Activated CD8-positive, alpha-beta T cell treated with anti-CD3 and anti-CD28 coated beads for 36 hours (primary cell): ENCODE results near the gene FOXP3. TPM values are rescaled to one million over a fixed set of nuclear protein-coding genes. Genes with fewer than 3 reads are reported as not detected.
A peak's percentile ranks its signal among the peaks of the same experiment; 100 is the strongest.

Experiments
- ATAC-seq: fragments of 200-7000 bp; cut with Tn5 transposase; one replicate; pipeline ENCODE4 v1.10.0; 2021; ENCODE audit warnings: mild to moderate bottlenecking, moderate library complexity
- CTCF ChIA-PET: fragments of 350-600 bp; sonication (Branson Sonifier 250); formaldehyde crosslinking; loops from one replicate; lab custom pipeline; 2021; ENCODE audit warnings: antibody characterized with exemption; lab: Charles Lee
- POLR2A ChIA-PET: fragments of 350-600 bp; sonication (Branson Sonifier 250); formaldehyde crosslinking; loops from one replicate; lab custom pipeline; 2021; ENCODE audit warnings: antibody characterized with exemption; lab: Charles Lee
- DNase-seq: peaks from one replicate; pipeline ENCODE4 v3.0.0-alpha.2; 2020
- H3K27ac Mint-ChIP-seq: one replicate; pipeline ENCODE4 v1.8.0; 2021; ENCODE audit warnings: mild to moderate bottlenecking, mixed read lengths
- H3K27me3 Mint-ChIP-seq: one replicate; pipeline ENCODE4 v1.8.0; 2021; ENCODE audit warnings: mixed read lengths
- H3K36me3 Mint-ChIP-seq: one replicate; pipeline ENCODE4 v1.8.0; 2021; ENCODE audit warnings: low read depth, mixed read lengths
- H3K4me1 Mint-ChIP-seq: one replicate; pipeline ENCODE4 v1.8.0; 2021; ENCODE audit warnings: low read depth, mixed read lengths
- H3K4me3 Mint-ChIP-seq: one replicate; pipeline ENCODE4 v1.8.0; 2021; ENCODE audit warnings: mild to moderate bottlenecking, moderate library complexity, mixed read lengths
- H3K9me3 Mint-ChIP-seq: one replicate; pipeline ENCODE4 v1.8.0; 2021; ENCODE audit warnings: mixed read lengths
- CTCF ChIP-seq: fragments of 200-600 bp; IDR thresholded peaks from one replicate; pipeline ENCODE4 v1.8.0; 2022; ENCODE audit warnings: antibody characterized with exemption, mild to moderate bottlenecking
- intact Hi-C: fragments of 100-400 bp; cut with micrococcal nuclease; formaldehyde crosslinking; loops from one replicate; pipeline ENCODE4 v1.10.0; 2022
- total RNA-seq, 2 experiments: library from RNA; stranded (reverse); gene quantifications; one replicate each; pipeline ENCODE4 v1.2.3, GENCODE V29; 2021

Gene FOXP3, protein sequence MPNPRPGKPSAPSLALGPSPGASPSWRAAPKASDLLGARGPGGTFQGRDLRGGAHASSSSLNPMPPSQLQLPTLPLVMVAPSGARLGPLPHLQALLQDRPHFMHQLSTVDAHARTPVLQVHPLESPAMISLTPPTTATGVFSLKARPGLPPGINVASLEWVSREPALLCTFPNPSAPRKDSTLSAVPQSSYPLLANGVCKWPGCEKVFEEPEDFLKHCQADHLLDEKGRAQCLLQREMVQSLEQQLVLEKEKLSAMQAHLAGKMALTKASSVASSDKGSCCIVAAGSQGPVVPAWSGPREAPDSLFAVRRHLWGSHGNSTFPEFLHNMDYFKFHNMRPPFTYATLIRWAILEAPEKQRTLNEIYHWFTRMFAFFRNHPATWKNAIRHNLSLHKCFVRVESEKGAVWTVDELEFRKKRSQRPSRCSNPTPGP
- total RNA-seq: 10 to 100 TPM; 22.3 to 23.5 TPM

- Mint-ChIP-seq H3K36me3 (peaks cover 14% of the 10 kb centered on the region), H3K27me3 (no peaks in the 10 kb centered on the region), H3K27ac (peak within 1 kb of the TSS; percentile 84), H3K4me1 (peaks cover 52% of the 10 kb centered on the region), H3K9me3 (no peaks in the 10 kb centered on the region), H3K4me3 (peak within 1 kb of the TSS; percentile 77)
- DNase-seq: peak; percentile 46
- no peak for ATAC-seq
- intact Hi-C loops: no loop called here
- POLR2A ChIA-PET: interaction anchor here (1.7 to 2.1 kb wide), 3 partner anchors 9 to 14 kb away, joined by 4 to 11 read pairs (median 5); no protein-coding TSS in a partner anchor
- CTCF ChIA-PET: interaction anchor here (0.7 to 2.2 kb wide), 3 partner anchors 8 to 121 kb away, joined by 3 to 7 read pairs (median 4); no protein-coding TSS in a partner anchor
- no peak for TF ChIP-seq CTCF
These were observed at the start of gene FOXP3 for GRCh38 chrX:49264460-49264859. FOXP3 (minus strand) TSS chrX:49264710; CDS start chrX:49258505, 6,205 bp downstream.

DNA sequence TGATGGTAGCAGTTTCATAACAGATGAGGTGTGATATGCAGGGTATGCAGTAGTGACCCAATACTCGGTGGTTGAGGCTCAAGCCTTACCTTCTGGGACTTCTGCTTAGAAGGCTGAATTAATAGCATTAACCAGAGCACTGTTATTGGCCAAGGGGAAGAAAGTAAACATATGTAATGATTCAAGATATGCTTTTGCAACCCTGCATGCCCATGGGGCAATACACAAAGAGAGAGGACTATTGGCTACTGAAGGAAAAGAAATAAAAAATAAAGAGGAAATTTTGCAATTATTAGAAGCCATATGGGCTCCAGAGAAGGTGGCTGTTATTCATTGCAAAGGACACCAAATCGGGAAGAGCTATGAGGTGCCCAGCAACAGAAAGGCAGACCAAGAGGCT is 47.7 kb upstream of the FOXP3 start:
- Mint-ChIP-seq H3K4me1 (peaks cover 21% of the 10 kb centered on the region), H3K4me3 (no peak overlapping the region), H3K9me3 (no peaks in the 10 kb centered on the region), H3K27ac (no peak overlapping the region), H3K36me3 (no peaks in the 10 kb centered on the region), H3K27me3 (no peaks in the 10 kb centered on the region)
- no peak for TF ChIP-seq CTCF
- ChIA-PET CTCF (no interaction called here), POLR2A (no interaction called here)
- intact Hi-C loops: no loop called here
- ATAC-seq (no peak), DNase-seq (no peak)

DNA sequence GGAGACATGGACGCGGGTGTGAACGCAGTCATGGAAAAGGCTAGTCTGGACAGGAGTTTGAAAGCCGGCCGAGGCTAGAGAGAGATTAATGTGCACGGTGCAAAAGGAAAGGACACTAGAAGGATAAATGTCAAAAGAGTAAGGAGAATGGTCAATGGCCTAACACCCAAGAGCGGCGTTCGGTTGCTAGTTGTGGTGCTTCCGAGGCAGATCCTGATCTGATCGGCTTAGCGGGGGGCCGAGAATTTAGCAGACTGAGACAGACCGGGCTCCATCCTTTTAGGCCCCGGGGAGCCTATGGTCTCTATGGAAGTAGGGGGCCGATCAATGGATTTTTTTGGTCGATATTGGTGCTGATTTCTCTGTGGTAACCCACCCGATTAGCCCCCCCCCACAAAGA is 45.9 kb upstream of the FOXP3 start:
- ATAC-seq (no peak), DNase-seq (no peak)
- H3K9me3 Mint-ChIP-seq: no peaks in the 10 kb centered on the region
- intact Hi-C loops: no loop called here
- no peak overlapping the region for H3K27ac Mint-ChIP-seq
- ChIA-PET POLR2A (no interaction called here), CTCF (interaction anchor here (3.1 kb wide), 1 partner anchor 18 kb away, joined by 21 read pairs; no protein-coding TSS in a partner anchor)
- H3K4me3 Mint-ChIP-seq: no peak overlapping the region
- no peak for TF ChIP-seq CTCF
- peaks cover 21% of the 10 kb centered on the region for H3K4me1 Mint-ChIP-seq
- no peaks in the 10 kb centered on the region for H3K36me3 Mint-ChIP-seq
- H3K27me3 Mint-ChIP-seq: no peaks in the 10 kb centered on the region

GRCh38 chrX:49309401-49309981 is 45.0 kb upstream of the FOXP3 start:
- Mint-ChIP-seq H3K36me3 (no peaks in the 10 kb centered on the region), H3K27me3 (no peaks in the 10 kb centered on the region), H3K27ac (peak overlapping the region; percentile 88), H3K4me1 (peaks cover 21% of the 10 kb centered on the region), H3K4me3 (peak overlapping the region; percentile 70), H3K9me3 (no peaks in the 10 kb centered on the region)
- intact Hi-C loops: no loop called here
- ATAC-seq (peak; percentile 47), DNase-seq (peak; percentile 25)
- POLR2A ChIA-PET: interaction anchor here (0.5 to 1.1 kb wide), 2 partner anchors 24 to 151 kb away, joined by 3 read pairs; no protein-coding TSS in a partner anchor
- no peak for TF ChIP-seq CTCF
- CTCF ChIA-PET: interaction anchor here (3.1 kb wide), 1 partner anchor 17 kb away, joined by 21 read pairs; no protein-coding TSS in a partner anchor
